GM12873 (cell line): ENCODE results near the gene ZIC4.

Experiments used
- CTCF ChIP-seq: IDR thresholded peaks from 2 replicates; pipeline ENCODE4 v1.5.1; 2012; ENCODE audit warnings: low read depth, mild to moderate bottlenecking, moderate library complexity, low read length, control low read depth; ENCODE audit not compliant: insufficient read depth; ENCODE audit errors: missing control alignments

Gene ZIC4

GRCh38 chr3:147343926-147344325 lies 62.4 kb downstream of the ZIC4 start:
- no peak for TF ChIP-seq CTCF

- no peak for TF ChIP-seq CTCF
Observed at GRCh38 chr3:147341727-147342126, 64.6 kb downstream of the ZIC4 start.

GRCh38 chr3:147336543-147337278 lies 69.6 kb downstream of the ZIC4 start:
- TF ChIP-seq CTCF: no peak
